Right lobe of liver (tissue), 6 donors: Measurements from ENCODE around the gene C15orf62. TPM values are rescaled to one million over a fixed set of nuclear protein-coding genes. Genes with fewer than 3 reads are reported as not detected.

Experiments
- ATAC-seq, 4 donors: fragments of 200-7000 bp; cut with Tn5 transposase; one replicate each; pipeline ENCODE4 v1.9.1; 2020; ENCODE audit warnings: mild to moderate bottlenecking in 4 of 4, moderate library complexity in 4 of 4
- DNase-seq, 3 donors: peaks; one replicate each; pipeline ENCODE4 v3.0.0-alpha.2; 2020
- H3K27ac ChIP-seq, 3 donors: fragments of 200-600 bp; one replicate each; pipeline ENCODE4 v1.8.0; 2022
- H3K27me3 ChIP-seq, 2 donors: fragments of 200-600 bp; one replicate each; pipeline ENCODE4 v1.8.0; 2022
- H3K36me3 ChIP-seq, 4 donors: fragments of 200-600 bp; sonication (generic) in 1 of 4; one replicate each; pipeline versions ENCODE4 v1.5.1 to v1.8.0; 2017 to 2022; ENCODE audit warnings: control low read depth in 1 of 4
- H3K4me1 ChIP-seq, 4 donors: fragments of 200-600 bp; sonication (generic) in 1 of 4; one replicate each; pipeline versions ENCODE4 v1.5.1 to v1.8.0; 2017 to 2022; ENCODE audit warnings: control low read depth in 1 of 4
- H3K4me3 ChIP-seq, 3 donors: fragments of 200-600 bp; one replicate each; pipeline ENCODE4 v1.8.0; 2022
- H3K9me3 ChIP-seq, 4 donors: fragments of 200-600 bp; sonication (generic) in 1 of 4; one replicate each; pipeline versions ENCODE4 v1.5.1 to v1.8.0; 2017 to 2022; ENCODE audit warnings: control low read depth in 1 of 4
- POLR2A ChIP-seq: fragments of 450-650 bp; IDR thresholded peaks from one replicate; pipeline ENCODE4 v1.6.1; 2017; ENCODE audit warnings: antibody characterized with exemption, mild to moderate bottlenecking
- WGBS: methylation state at CpG from one replicate; pipeline ENCODE4 v1.1.6; 2018; ENCODE audit warnings: low coverage, low lambda C conversion rate; ENCODE audit not compliant: insufficient coverage; ENCODE audit errors: missing lambda C conversion rate; 5-methylcytosine and 5-hydroxymethylcytosine counted together
- intact Hi-C, 2 donors: fragments of 100-400 bp; cut with DNase I; formaldehyde crosslinking; loops; one replicate each; pipeline versions ENCODE4 v1.11.2 to v1.14.1; 2022
- small RNA-seq, 2 experiments: library from RNA; depleted of rRNA; stranded (forward); fragments of <200 nt; gene quantifications; one replicate each; pipeline ENCODE3, GENCODE V24; 2016
- total RNA-seq, 6 experiments: library from RNA; depleted of rRNA in 2 of 6; stranded (reverse); fragments of >200 nt in 2 of 6; fragmentation: NEBNext Ultra II Directional in 3 of 6; extraction: Animal tissue kit (Norgen Biotek cat#: 25700) in 3 of 6; gene quantifications; one replicate each; pipeline versions ENCODE4 v1.1.0 to v1.2.4, GENCODE V29; 2016 to 2023
- TF ChIP-seq, protein P1 (sequence below), 4 donors: fragments of 200-600 bp in 3 of 4; fragments of 450-650 bp in 1 of 4; IDR thresholded peaks; one replicate each; pipeline versions ENCODE4 v1.5.1 to v1.8.0; 2016 to 2022; ENCODE audit warnings: antibody characterized with exemption in 4 of 4, mild to moderate bottlenecking in 2 of 4
- donor health status: DM: no; HTN: yes; CAD: no.
- donor health status: DM: no; HTN: no; CAD: no.
- donor health status: DM: no; HTN: no; CAD: no.
- donor health status: DM: no; HTN: yes; CAD: no.
- donor health status: DM: no; HTN: yes; CAD: no.

C15orf62 gene
- total RNA-seq, 6 experiments from 2014 or later, result 0.51 to 1.6 (median 0.83) TPM

GRCh38 chr15:40819048-40819447 lies 49.3 kb downstream of the C15orf62 start:
- no peak for DNase-seq

DNA sequence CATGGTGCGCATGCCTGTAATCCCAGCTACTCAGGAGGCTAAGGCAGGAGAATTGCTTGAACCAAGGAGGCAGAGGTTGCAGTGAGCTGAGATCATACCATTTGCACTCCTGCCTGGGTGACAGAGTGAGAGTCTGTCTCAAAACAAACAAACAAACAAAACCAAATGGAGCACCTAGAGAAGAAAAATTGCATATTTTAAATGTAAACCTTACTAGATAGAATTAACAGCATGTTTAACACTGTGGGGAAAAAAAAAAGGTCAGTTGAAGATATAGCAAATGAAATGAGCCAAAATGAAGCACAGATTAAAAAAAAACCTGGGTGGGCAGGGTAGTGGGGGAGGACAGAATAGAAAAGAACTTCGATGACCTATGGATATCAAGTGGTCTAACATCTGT lies 51.4 kb downstream of the C15orf62 start:
- DNase-seq (no peak), ATAC-seq (no peak)
- Histone ChIP-seq H3K4me3 (no peak overlapping the region), H3K27me3 (no peaks in the 10 kb centered on the region), H3K36me3 (no peaks in the 10 kb centered on the region), H3K9me3 (no peaks in the 10 kb centered on the region), H3K27ac (no peak overlapping the region), H3K4me1 (no peaks in the 10 kb centered on the region)
- 80% methylated on average over 1 of the region's 2 CpGs for WGBS
- no peak for TF ChIP-seq POLR2A
- TF ChIP-seq, protein P1, sequence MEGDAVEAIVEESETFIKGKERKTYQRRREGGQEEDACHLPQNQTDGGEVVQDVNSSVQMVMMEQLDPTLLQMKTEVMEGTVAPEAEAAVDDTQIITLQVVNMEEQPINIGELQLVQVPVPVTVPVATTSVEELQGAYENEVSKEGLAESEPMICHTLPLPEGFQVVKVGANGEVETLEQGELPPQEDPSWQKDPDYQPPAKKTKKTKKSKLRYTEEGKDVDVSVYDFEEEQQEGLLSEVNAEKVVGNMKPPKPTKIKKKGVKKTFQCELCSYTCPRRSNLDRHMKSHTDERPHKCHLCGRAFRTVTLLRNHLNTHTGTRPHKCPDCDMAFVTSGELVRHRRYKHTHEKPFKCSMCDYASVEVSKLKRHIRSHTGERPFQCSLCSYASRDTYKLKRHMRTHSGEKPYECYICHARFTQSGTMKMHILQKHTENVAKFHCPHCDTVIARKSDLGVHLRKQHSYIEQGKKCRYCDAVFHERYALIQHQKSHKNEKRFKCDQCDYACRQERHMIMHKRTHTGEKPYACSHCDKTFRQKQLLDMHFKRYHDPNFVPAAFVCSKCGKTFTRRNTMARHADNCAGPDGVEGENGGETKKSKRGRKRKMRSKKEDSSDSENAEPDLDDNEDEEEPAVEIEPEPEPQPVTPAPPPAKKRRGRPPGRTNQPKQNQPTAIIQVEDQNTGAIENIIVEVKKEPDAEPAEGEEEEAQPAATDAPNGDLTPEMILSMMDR (IDR thresholded peaks at IDR 0.05), result no peak
- intact Hi-C loops, result no loop called here

More at GRCh38 chr15:40819048-40819447, 49.3 kb downstream of the C15orf62 start:
- intact Hi-C loops, result no loop called here
- no peak overlapping the region for H3K4me3 ChIP-seq
- TF ChIP-seq, protein P1 (IDR thresholded peaks at IDR 0.05), result no peak
- no peak for TF ChIP-seq POLR2A
- no peaks in the 10 kb centered on the region for H3K9me3 ChIP-seq
- no peaks in the 10 kb centered on the region for H3K27me3 ChIP-seq
- H3K36me3 ChIP-seq, result peaks cover 0 to 3% (median under 1%) of the 10 kb centered on the region in 4 donors
- no peak overlapping the region for H3K27ac ChIP-seq
- no peaks in the 10 kb centered on the region for H3K4me1 ChIP-seq
- WGBS, result 54% methylated on average over 7 of the region's 7 CpGs
- ATAC-seq, result no peak

Small RNAs within 50 kb of the gene (small RNA-seq; reads per million reads assigned to genes)
- 0 reads per million in 2 experiments for gene SUMO2P15

Other genes with a start within 250 kb of the C15orf62 start
- 10 to 100 TPM in 3 of 6 experiments, 1 to 10 TPM in 3; 6.4 to 12.3 (median 9.9) TPM for gene CCDC32, start 204.9 kb upstream of the C15orf62 start, total RNA-seq
- gene RPUSD2, start 200.7 kb upstream of the C15orf62 start, total RNA-seq, result 1 to 10 TPM; 4.7 to 7.4 (median 6.1) TPM
- gene KNL1, start 175.7 kb upstream of the C15orf62 start, total RNA-seq, result 1 to 10 TPM; 1.6 to 9.6 (median 3.6) TPM
- 1 to 10 TPM in 2 of 6 experiments, under 1 TPM in 2, not detected in 2; 0.66 to 1.7 (median 1.1) TPM for gene RAD51, start 74.8 kb upstream of the C15orf62 start, total RNA-seq
- 10 to 100 TPM; 25.3 to 38.5 (median 29.5) TPM for gene RMDN3, start 14.7 kb upstream of the C15orf62 start, total RNA-seq
- gene GCHFR, start 5.9 kb upstream of the C15orf62 start, total RNA-seq, result 100 to 1,000 TPM in 2 of 6 experiments, 10 to 100 TPM in 4; 65.4 to 181 (median 82.0) TPM
- 10 to 100 TPM; 11.5 to 49.3 (median 19.5) TPM for gene ZFYVE19, start 37.1 kb downstream of the C15orf62 start, total RNA-seq
- gene DNAJC17, start 37.5 kb downstream of the C15orf62 start, total RNA-seq, result 10 to 100 TPM in 5 of 6 experiments, 1 to 10 TPM in 1; 7.8 to 23.7 (median 17.7) TPM
- not detected for gene PPP1R14D, start 58.7 kb downstream of the C15orf62 start, total RNA-seq
- gene SPINT1, start 74.1 kb downstream of the C15orf62 start, total RNA-seq, result 1 to 10 TPM; 1.1 to 7.9 (median 3.0) TPM
- not detected for gene RHOV, start 104.3 kb downstream of the C15orf62 start, total RNA-seq
- 10 to 100 TPM in 5 of 6 experiments, 1 to 10 TPM in 1; 8.4 to 24.7 (median 12.9) TPM for gene VPS18, start 124.5 kb downstream of the C15orf62 start, total RNA-seq
- 1 to 10 TPM; 2.9 to 8.7 (median 4.2) TPM for gene DLL4, start 159.4 kb downstream of the C15orf62 start, total RNA-seq
- 10 to 100 TPM in 2 of 6 experiments, 1 to 10 TPM in 1, under 1 TPM in 3; 0.22 to 11.6 (median 0.97) TPM for gene CHAC1, start 183.5 kb downstream of the C15orf62 start, total RNA-seq